ENCODE measurements around the gene SYNPO2.
"Not testable (repeated sequence)": the region's sequence is repeated elsewhere in the genome, so short reads cannot be mapped to it uniquely, and the experiment has no call there.

Gene SYNPO2

GRCh38 chr4:118975449-118976192 is 87.0 kb downstream of the SYNPO2 start:
- DNase-seq (ENCODE audit: low spot score), result no peak

GRCh38 chr4:118976193-118976560 is 87.5 kb downstream of the SYNPO2 start:
- not testable (repeated sequence) for DNase-seq (ENCODE audit: low spot score)

DNA sequence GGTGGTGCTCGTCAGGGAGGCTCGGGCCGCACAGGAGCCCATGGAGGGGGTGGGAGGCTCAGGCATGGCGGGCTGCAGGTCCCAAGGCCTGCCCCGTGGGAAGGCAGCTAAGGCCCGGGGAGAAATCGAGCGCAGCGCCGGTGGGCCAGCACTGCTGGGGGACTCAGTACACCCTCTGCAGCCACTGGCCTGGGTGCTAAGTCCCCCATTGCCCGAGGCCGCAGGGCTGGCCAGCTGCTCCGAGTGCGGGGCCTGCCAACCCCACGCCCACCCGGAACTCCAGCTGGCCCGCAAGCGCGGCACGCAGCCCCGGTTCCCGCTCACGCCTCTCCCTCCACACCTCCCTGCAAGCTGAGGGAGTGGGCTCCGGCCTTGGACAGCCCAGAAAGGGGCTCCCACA is 88.4 kb downstream of the SYNPO2 start:
- DNase-seq (ENCODE audit: low spot score), result not testable (repeated sequence)

DNA sequence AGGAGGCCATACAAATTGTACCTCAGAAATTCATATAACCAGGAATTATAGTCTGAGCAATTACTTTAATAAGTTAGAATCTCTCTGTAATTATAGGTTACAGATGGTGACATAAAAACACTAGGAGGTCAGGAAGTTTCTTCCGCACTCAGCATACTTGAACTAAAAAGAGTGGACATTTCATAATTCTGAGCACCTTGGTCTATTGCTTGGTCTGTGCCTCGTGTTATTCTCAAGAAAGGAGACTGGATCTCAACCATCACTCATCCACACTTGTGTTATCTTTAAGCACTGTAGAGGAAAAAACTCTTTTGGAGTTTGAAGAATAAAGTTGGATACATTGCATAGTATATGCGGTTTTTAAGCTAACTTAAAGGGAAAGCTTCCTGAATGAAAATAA is 91.1 kb downstream of the SYNPO2 start:
- DNase-seq (ENCODE audit: low spot score), result no peak

- no peak for DNase-seq (ENCODE audit: low spot score)
Measured at GRCh38 chr4:118981171-118981838, 92.7 kb downstream of the SYNPO2 start.

DNA sequence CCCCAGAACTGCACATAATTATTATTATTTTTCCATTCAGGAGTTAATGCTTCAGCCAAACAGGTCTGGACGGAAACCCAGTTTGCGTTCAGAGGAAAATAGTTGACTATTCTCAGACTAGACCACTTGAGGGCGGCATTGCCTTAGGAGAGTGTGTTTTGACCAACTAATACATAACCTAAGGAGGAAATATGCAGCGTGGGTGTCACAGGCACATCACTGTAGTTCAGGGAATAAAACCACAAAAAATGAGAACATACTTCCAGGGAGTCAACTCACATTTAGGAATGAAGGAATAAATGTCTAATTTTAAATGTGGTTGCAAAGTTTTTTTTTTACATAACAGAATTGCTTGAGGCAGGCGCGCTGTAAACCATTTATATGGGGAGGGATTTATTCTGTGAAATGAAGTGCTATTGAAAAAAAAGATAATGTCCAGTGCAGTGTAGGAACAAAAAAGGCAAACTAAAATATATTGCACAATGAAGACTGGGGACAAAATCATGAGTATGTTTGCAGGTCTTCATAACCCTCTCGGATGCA is 93.3 kb downstream of the SYNPO2 start:
- peak; percentile 56 for DNase-seq (ENCODE audit: low spot score)

- DNase-seq (ENCODE audit: low spot score), result no peak
Measured at GRCh38 chr4:118983293-118983692, 94.6 kb downstream of the SYNPO2 start.

GRCh38 chr4:118983831-118984230 is 95.2 kb downstream of the SYNPO2 start:
- no peak for DNase-seq (ENCODE audit: low spot score)

- no peak for DNase-seq (ENCODE audit: low spot score)
Measured at GRCh38 chr4:118985170-118986000, 96.7 kb downstream of the SYNPO2 start.

GRCh38 chr4:118987959-118988634 is 99.4 kb downstream of the SYNPO2 start:
- no peak for DNase-seq (ENCODE audit: low spot score)

DNA sequence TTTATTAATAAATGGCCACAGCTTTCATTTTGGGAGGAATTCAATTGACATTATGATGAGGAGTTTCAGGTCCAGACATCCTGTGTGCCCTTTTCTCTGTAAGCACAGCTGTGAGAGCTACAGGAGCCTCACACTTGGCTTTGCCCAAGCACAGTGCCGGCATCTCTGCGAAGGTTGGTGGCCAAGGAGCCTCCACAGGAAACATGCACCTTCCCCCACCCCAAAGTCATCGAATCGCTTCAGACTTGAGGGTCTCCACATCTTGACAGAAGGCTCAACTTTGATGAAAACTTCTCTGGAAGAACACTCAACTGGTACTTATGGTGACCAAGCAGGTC is 100.0 kb downstream of the SYNPO2 start:
- no peak for DNase-seq (ENCODE audit: low spot score)

GRCh38 chr4:118989098-118990080 is 100.7 kb downstream of the SYNPO2 start:
- no peak for DNase-seq (ENCODE audit: low spot score)

- no peak for DNase-seq (ENCODE audit: low spot score)
Measured at GRCh38 chr4:118991686-118992085, 103.0 kb downstream of the SYNPO2 start.

DNA sequence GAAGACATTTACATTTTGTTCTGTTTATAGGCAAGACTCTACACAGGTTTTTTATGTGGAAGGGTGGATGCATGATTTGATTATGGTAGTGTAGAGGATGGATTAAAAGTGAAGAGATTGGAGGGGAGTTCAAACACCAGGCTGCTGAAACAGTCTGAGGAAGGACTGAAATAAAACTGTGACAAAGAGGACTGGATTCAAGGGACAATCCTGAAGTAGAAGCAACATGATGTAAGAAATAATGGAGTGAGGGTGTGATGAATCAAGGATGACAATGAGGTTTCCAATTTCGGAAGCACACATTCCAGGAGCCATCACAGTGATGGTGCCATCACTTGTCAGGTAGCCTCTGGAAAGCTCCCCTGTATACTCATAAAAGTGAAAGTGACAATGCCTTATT is 103.5 kb downstream of the SYNPO2 start:
- DNase-seq (ENCODE audit: low spot score), result no peak

- DNase-seq (ENCODE audit: low spot score), result no peak
Measured at GRCh38 chr4:118993333-118993732, 104.7 kb downstream of the SYNPO2 start.

- DNase-seq (ENCODE audit: low spot score), result no peak
Measured at GRCh38 chr4:118994030-118994429, 105.4 kb downstream of the SYNPO2 start.

DNA sequence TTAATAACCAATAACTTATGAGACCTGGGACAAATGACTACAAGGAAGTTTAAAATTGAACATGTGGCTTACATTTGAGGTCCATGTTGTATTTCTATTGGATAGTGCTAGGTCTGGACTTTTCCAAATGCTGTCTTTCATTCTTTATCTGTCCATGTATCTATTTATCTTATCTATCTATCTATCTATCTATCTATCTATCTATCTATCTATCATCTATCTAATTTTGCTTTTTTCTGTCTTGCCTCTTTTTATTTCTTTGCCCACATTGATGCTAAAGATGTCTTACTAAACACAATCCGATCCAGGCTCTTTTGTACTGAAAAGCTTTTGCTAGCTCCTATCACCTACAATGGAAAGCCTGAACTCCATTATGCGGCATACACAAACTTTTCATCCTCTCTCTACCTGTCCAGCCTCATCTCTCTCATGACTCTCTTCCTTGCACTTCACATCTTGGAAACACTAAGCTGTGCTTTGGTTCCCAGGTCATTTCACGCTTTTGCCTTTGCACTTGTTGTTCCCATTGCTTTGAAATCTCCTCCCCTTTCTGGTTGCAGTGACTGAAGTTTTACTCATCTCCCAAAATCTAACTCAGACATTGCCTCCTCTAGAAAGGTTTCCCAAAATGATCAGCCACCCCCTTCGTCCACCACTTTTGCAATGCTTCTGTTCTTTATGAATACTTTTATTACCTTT is 107.2 kb downstream of the SYNPO2 start:
- DNase-seq (ENCODE audit: low spot score), result no peak

- no peak for DNase-seq (ENCODE audit: low spot score)
Measured at GRCh38 chr4:118997601-118998000, 108.9 kb downstream of the SYNPO2 start.

GRCh38 chr4:118999919-119000318 is 111.3 kb downstream of the SYNPO2 start:
- no peak for DNase-seq (ENCODE audit: low spot score)

DNA sequence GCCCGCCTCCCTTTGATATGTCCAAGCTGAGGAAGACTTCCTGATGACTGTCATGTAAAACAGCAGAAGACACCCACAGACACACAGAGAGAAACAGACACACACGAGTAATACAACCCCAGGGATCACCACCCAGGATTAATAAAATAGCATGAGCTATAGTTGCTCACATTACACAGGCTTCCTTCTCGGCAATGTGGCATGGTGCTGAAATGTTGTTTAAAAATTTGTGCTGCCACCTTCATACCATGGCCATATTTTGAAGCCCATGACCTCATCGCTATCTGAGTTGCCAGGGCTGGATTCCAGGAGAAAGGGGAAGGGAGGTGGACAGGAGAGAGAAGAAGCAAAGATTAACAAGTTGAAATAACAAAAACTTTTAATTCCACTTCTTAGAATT is 111.7 kb downstream of the SYNPO2 start:
- no peak for DNase-seq (ENCODE audit: low spot score)

Measured in activated CD4-positive, alpha-beta T cell treated with anti-CD3 and anti-CD28 coated beads, Interleukin-2, Interleukin-4, amounts not matched to agents 100 ng/mL and 50 ng/mL, durations not matched to agents 16 hours and 8 hours (primary cell).